Measurements from ENCODE around the gene CYSLTR2.

Gene CYSLTR2

DNA sequence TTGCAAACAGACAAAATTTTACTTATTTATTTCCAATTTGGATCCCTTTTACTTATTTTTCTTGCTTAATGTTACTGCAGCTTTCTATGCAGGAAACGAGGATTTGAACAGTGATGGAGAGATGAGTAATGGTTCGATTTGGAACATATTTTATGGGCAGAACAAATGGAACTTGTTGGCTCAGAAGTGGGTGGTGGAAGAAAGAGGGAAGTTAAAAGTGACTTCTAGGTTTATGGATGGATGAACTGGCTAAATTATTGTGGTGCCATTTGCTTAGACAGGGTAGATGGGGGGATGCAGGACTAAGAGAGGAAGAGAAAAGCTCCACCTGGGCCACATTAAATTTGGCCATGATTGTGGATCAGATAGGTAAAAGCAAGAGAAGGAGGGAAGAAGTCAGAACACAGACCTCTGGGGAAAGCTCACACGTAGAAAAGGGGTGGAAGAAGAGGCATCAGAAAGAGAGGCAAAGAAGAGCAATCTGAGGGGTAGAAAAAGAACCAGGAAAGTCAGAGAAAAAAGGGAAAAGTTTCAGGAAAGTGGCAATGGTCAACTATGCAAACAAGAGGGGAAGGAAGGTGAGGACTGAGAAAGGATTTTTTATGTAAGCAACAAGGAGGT is 768 bp upstream of the CYSLTR2 start:
- no peak for DNase-seq (ENCODE audit: low read depth, low spot score)
- Histone ChIP-seq H3K4me3 (ENCODE audit: insufficient read length, low read depth) (no peak overlapping the region), H3K9me3 (ENCODE audit: insufficient read depth, low read length) (no peaks in the 10 kb centered on the region), H3K9ac (ENCODE audit: insufficient read length, low read depth) (no peak overlapping the region), H3K36me3 (ENCODE audit: insufficient read depth, insufficient read length, low read length) (no peaks in the 10 kb centered on the region), H3K4me1 (ENCODE audit: insufficient read depth, insufficient read length) (no peaks in the 10 kb centered on the region), H3K27me3 (ENCODE audit: insufficient read depth, insufficient read length) (no peaks in the 10 kb centered on the region)
- TF ChIP-seq ZNF274 (IDR thresholded peaks at IDR 0.05; ENCODE audit: low read depth, low read length) (no peak), SUZ12 (IDR thresholded peaks at IDR 0.05; ENCODE audit: extremely low read depth, insufficient read depth, insufficient read length) (no peak), YY1 (IDR thresholded peaks at IDR 0.05; ENCODE audit: insufficient read depth, insufficient read length) (no peak)

DNA sequence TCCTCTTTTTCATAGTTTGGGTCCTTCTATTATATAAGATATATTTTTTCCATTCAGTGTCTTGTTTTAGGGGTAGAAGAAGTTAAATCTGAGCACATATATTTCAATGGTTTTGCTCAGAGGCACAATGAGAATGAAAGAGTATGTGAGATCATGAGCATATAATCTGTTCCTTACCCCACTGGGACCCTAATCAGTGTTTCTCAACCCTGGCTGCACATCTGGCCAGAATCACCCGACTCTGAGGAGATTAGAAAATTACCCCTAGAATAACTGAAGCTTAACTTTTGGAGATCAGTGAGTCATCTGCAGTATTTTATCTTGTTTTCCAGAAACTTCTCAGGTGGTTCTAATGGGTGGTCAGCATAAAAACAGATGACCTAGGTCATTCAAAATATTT is 782 bp downstream of the CYSLTR2 start:
- TF ChIP-seq ZNF274 (IDR thresholded peaks at IDR 0.05; ENCODE audit: low read depth, low read length) (no peak), YY1 (IDR thresholded peaks at IDR 0.05; ENCODE audit: insufficient read depth, insufficient read length) (no peak), SUZ12 (IDR thresholded peaks at IDR 0.05; ENCODE audit: extremely low read depth, insufficient read depth, insufficient read length) (no peak)
- H3K4me3 ChIP-seq (ENCODE audit: insufficient read length, low read depth), result no peak overlapping the region

DNA sequence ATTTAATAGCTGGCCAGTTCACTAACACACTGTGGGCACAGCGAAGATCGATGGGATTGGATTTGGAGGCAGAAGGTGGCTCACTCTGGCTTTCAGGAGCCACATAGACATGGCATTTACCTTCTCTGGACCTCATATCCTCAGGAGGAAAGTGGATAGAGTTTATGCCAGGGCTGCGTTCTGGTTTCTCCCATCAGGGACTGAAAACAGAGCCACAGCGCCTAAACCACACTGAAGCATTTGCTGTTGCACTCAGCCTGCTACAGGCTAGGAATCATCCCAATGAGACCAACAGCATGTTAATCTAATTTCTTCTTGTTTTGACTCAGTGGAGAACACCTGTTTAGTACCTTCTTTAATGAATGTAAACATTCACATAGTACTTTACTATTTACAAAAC is 1.6 kb downstream of the CYSLTR2 start:
- Histone ChIP-seq H3K4me3 (ENCODE audit: insufficient read length, low read depth) (no peak overlapping the region), H3K27me3 (ENCODE audit: insufficient read depth, insufficient read length) (no peaks in the 10 kb centered on the region), H3K9me3 (ENCODE audit: insufficient read depth, low read length) (no peaks in the 10 kb centered on the region), H3K9ac (ENCODE audit: insufficient read length, low read depth) (no peak overlapping the region), H3K36me3 (ENCODE audit: insufficient read depth, insufficient read length, low read length) (no peaks in the 10 kb centered on the region), H3K4me1 (ENCODE audit: insufficient read depth, insufficient read length) (no peaks in the 10 kb centered on the region)
- no peak for DNase-seq (ENCODE audit: low read depth, low spot score)
- TF ChIP-seq YY1 (IDR thresholded peaks at IDR 0.05; ENCODE audit: insufficient read depth, insufficient read length), result no peak
- no peak for TF ChIP-seq SUZ12 (IDR thresholded peaks at IDR 0.05; ENCODE audit: extremely low read depth, insufficient read depth, insufficient read length)
- TF ChIP-seq ZNF274 (IDR thresholded peaks at IDR 0.05; ENCODE audit: low read depth, low read length), result no peak

More for the DNA sequence above, 782 bp downstream of the CYSLTR2 start:
- Histone ChIP-seq H3K9ac (ENCODE audit: insufficient read length, low read depth) (no peak overlapping the region), H3K36me3 (ENCODE audit: insufficient read depth, insufficient read length, low read length) (no peaks in the 10 kb centered on the region), H3K4me1 (ENCODE audit: insufficient read depth, insufficient read length) (no peaks in the 10 kb centered on the region), H3K27me3 (ENCODE audit: insufficient read depth, insufficient read length) (no peaks in the 10 kb centered on the region), H3K9me3 (ENCODE audit: insufficient read depth, low read length) (no peaks in the 10 kb centered on the region)
- no peak for DNase-seq (ENCODE audit: low read depth, low spot score)

DNA sequence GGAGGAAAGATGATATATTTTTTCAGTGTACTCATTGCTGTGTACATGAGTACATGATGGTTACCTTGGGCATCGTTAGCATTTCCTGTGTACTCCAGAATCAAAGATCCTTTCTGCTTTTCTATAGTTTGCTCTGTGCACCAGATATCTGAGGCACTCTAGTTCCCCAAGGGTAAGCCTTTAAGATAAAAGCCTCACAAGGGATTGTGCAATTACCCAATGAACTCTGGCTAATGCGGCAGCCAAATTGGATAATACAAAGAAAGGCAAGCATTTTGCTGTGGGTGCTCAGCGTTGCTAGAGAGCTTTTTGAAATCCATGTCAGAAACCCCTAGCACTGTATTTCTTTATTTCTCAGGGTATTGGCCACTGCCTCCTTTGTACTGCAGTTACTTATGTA is 2.9 kb downstream of the CYSLTR2 start:
- H3K9ac ChIP-seq (ENCODE audit: insufficient read length, low read depth), result no peak overlapping the region
- TF ChIP-seq ZNF274 (IDR thresholded peaks at IDR 0.05; ENCODE audit: low read depth, low read length) (no peak), YY1 (IDR thresholded peaks at IDR 0.05; ENCODE audit: insufficient read depth, insufficient read length) (no peak), SUZ12 (IDR thresholded peaks at IDR 0.05; ENCODE audit: extremely low read depth, insufficient read depth, insufficient read length) (no peak)
- no peaks in the 10 kb centered on the region for H3K36me3 ChIP-seq (ENCODE audit: insufficient read depth, insufficient read length, low read length)
- no peak for DNase-seq (ENCODE audit: low read depth, low spot score)
- H3K27me3 ChIP-seq (ENCODE audit: insufficient read depth, insufficient read length), result no peaks in the 10 kb centered on the region
- no peaks in the 10 kb centered on the region for H3K9me3 ChIP-seq (ENCODE audit: insufficient read depth, low read length)
- no peaks in the 10 kb centered on the region for H3K4me1 ChIP-seq (ENCODE audit: insufficient read depth, insufficient read length)
- no peak overlapping the region for H3K4me3 ChIP-seq (ENCODE audit: insufficient read length, low read depth)

DNA sequence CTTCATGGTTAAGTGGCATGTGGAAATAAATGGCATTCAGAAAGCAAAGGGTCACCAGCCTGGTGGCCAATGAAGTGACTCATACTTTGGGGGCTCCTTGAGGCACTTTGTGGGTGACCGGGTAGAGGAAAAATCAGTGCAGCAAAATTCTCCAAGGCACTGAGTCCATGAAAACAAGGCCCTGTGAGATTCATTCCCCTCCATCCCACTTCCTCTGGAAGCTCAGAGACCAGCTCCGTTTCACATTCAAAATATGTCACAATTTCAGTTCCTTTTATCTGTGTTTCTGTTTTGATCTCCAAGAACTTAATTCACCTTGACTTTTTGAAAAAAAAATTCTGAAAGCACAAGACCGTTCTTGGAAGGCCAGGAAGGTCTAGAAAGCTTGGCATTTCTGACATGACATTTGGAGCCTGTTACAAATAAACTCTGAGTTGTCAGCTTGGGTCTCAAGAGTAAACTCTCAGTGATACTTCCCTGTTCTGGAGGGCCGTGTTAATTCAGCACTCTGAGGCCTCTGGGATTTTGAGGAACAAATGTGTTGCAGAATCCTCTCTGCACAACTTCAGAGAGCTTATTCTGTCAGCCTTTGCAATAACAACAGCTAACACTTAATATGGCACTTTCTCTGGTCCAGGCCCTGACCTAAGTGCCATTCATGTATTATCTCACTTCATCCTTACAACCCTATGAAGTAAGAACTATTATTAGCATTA is 6.8 kb downstream of the CYSLTR2 start:
- DNase-seq (ENCODE audit: low read depth, low spot score), result no peak
- H3K9ac ChIP-seq (ENCODE audit: insufficient read length, low read depth), result no peak overlapping the region

DNA sequence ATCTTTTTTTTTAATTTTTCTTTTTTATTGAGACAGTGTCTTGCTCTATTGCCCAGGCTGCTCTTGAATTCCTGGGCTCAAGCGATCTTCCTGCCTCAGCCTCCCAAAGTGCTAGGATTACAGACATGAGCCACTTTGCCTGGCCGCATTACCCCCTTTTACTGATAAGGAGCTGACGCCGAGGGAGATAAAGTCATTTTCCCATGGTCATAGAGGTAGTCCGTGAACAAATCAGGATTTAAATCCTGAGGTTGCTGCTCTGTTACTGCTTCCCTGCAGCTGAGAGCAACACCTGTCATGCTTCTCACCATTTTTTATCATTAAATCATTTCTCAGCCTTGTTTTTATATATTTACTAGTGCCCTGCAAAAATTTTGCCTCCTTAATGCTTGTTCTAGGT is 7.4 kb downstream of the CYSLTR2 start:
- Histone ChIP-seq H3K36me3 (ENCODE audit: insufficient read depth, insufficient read length, low read length) (no peaks in the 10 kb centered on the region), H3K9ac (ENCODE audit: insufficient read length, low read depth) (no peak overlapping the region), H3K9me3 (ENCODE audit: insufficient read depth, low read length) (no peaks in the 10 kb centered on the region), H3K4me1 (ENCODE audit: insufficient read depth, insufficient read length) (no peaks in the 10 kb centered on the region), H3K27me3 (ENCODE audit: insufficient read depth, insufficient read length) (no peaks in the 10 kb centered on the region), H3K4me3 (ENCODE audit: insufficient read length, low read depth) (no peak overlapping the region)
- TF ChIP-seq ZNF274 (IDR thresholded peaks at IDR 0.05; ENCODE audit: low read depth, low read length), result no peak
- no peak for TF ChIP-seq YY1 (IDR thresholded peaks at IDR 0.05; ENCODE audit: insufficient read depth, insufficient read length)
- no peak for TF ChIP-seq SUZ12 (IDR thresholded peaks at IDR 0.05; ENCODE audit: extremely low read depth, insufficient read depth, insufficient read length)
- DNase-seq (ENCODE audit: low read depth, low spot score), result no peak

More for the DNA sequence above, 6.8 kb downstream of the CYSLTR2 start:
- Histone ChIP-seq H3K9me3 (ENCODE audit: insufficient read depth, low read length) (no peaks in the 10 kb centered on the region), H3K27me3 (ENCODE audit: insufficient read depth, insufficient read length) (no peaks in the 10 kb centered on the region), H3K4me3 (ENCODE audit: insufficient read length, low read depth) (no peak overlapping the region), H3K4me1 (ENCODE audit: insufficient read depth, insufficient read length) (no peaks in the 10 kb centered on the region), H3K36me3 (ENCODE audit: insufficient read depth, insufficient read length, low read length) (no peaks in the 10 kb centered on the region)
- TF ChIP-seq SUZ12 (IDR thresholded peaks at IDR 0.05; ENCODE audit: extremely low read depth, insufficient read depth, insufficient read length) (no peak), YY1 (IDR thresholded peaks at IDR 0.05; ENCODE audit: insufficient read depth, insufficient read length) (no peak), ZNF274 (IDR thresholded peaks at IDR 0.05; ENCODE audit: low read depth, low read length) (no peak)

DNA sequence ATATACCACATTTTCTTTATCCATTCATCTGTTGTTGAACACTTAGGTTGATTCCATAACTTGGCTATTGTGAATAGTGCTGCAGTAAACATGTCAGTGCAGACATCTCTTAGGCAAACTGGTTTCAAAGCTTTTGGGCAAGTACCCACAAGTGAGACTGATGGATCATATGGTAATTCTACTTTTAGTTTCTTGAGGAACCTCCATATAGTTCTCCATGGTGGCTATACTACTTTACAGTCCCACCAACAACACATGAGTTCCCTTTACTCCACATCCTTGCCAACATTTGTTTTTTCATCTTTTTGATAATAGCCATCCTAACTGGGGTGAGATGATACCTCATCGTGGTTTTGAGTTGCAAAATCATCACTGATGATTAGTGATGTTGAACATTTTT is 8.5 kb downstream of the CYSLTR2 start:
- no peak overlapping the region for H3K9ac ChIP-seq (ENCODE audit: insufficient read length, low read depth)
- DNase-seq (ENCODE audit: low read depth, low spot score), result no peak
- no peaks in the 10 kb centered on the region for H3K9me3 ChIP-seq (ENCODE audit: insufficient read depth, low read length)
- H3K4me3 ChIP-seq (ENCODE audit: insufficient read length, low read depth), result no peak overlapping the region
- TF ChIP-seq YY1 (IDR thresholded peaks at IDR 0.05; ENCODE audit: insufficient read depth, insufficient read length), result no peak
- TF ChIP-seq SUZ12 (IDR thresholded peaks at IDR 0.05; ENCODE audit: extremely low read depth, insufficient read depth, insufficient read length), result no peak
- no peak for TF ChIP-seq ZNF274 (IDR thresholded peaks at IDR 0.05; ENCODE audit: low read depth, low read length)
- H3K4me1 ChIP-seq (ENCODE audit: insufficient read depth, insufficient read length), result no peaks in the 10 kb centered on the region
- no peaks in the 10 kb centered on the region for H3K27me3 ChIP-seq (ENCODE audit: insufficient read depth, insufficient read length)
- H3K36me3 ChIP-seq (ENCODE audit: insufficient read depth, insufficient read length, low read length), result no peaks in the 10 kb centered on the region

Data from NT2/D1 (cell line).